ENCODE results near the gene ANKRD29.
A peak's percentile ranks its signal among the peaks of the same experiment; 100 is the strongest.
"Not testable (repeated sequence)": the region's sequence is repeated elsewhere in the genome, so short reads cannot be mapped to it uniquely, and the experiment has no call there.

Gene ANKRD29

DNA sequence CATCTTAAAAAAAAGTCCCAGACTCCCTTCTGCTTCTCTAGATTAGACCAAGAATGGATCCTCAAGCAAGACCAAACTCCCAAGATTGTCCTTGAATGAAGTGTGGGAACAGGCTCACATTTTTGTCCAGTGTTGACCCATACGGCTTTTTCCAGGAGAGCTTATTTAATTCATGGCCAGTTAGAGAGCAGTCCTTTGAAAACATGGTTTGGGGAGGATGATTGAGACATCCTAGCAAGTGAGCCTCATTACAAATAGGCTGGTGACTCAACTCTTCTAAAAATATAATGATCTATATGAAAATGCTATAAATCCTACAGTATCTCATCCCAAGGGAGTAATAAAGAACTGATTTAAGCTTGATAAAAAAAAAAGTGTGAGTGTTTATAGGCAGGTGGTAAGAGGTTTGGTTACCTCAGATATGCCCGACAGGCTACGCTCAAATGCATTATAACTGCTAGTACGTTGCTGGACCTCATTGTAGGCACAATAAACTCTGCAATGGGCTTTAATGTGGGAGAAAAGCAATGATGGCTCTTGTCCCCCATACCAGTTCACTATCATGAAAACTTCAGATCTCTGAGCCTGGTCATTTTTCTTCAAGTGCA is 17.0 kb downstream of the ANKRD29 start:
- DNase-seq (ENCODE audit: low spot score): no peak

DNA sequence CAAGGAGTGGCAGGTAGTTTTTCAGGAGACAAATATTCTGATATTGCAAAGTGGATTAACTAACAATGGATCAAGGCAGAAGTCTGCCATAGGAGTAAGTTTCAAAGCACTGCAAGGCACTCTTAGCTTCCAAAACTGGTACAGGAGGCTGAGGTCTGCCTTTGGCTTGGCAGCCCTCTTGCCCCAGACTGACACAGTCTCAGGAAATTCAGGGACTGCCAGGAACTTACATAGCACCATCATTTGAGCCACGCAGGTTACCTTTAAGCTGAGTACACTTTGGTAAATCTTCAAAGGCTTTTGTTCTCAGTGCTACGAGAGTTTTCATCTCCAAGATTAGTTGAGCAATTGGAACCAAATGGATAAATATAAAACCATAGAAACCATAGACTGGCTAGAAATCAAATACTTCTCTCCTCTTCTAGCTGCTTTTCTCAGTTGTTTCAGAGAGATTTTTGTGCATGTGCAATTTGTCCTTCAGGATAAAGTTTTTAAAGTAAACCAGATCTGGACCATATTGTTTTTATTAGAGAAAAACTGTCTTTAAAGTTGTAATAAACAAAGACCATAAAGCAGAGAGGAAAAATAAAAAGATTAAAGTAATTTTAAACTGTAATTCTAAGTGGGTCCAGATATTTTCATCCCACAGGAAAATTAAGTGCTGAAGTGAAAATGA is 18.8 kb downstream of the ANKRD29 start:
- no peak for DNase-seq (ENCODE audit: low spot score)

DNA sequence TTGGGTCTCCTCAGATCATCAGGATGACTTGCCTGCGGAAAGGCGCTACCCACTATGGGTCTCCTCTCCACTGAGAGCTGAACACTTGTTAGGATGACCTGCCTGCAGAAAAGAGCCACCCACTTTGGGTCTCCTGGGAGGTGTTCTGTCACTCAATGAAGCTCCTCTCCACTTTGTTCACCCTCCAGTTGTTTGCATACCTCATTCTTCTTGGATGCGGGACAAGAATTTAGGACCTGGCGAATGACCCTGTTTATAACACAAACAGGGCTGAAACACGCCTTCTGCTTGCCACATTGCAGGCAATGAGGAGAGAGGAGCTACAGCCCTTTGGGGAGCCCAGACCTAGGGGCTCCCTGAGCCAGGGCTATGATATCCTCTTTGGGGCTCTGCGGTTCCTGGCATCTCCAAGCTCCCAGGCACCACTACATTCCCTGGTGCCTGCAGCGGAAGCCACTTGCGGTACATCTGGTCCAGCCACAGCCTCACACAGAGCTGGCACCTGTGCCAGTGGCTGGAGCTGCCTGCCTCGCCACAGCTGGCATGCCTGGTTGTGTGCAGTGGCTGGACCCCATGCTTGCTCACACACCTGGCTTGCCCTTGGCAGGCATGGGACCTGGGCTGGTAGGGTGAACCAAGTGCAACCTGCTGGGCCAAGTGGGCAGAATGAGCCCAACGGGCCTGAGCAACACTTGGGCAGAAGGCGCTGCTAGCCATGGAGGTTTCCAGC is 20.6 kb downstream of the ANKRD29 start:
- DNase-seq (ENCODE audit: low spot score): no peak

DNA sequence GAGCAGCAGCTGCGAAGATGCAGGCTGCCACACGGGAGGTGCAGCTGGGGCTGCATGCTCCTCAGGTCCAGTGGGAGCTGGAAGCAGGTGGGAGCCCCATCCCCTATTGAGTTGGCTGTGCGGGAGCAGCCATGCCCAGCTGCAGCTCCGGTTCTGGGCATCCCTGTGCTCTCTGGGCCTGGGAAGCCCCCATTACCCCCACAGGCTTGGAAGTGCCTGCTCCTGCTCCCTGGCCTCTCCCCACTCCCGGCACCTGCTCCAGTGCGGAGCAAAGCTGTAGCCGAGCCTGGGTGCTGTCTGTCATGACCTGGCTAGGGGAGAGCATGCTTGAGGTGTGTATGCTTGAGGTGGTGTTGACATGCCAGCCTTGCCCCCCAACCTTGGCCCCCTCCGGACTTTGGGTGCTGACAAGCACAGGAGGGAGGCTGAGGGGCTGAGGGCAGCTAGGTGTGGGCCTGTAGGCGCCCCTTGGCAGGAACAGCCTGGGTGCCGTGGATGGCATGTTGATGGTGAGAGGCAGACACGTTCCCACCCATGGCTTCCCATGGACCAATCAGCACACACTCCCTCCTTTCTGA is 21.5 kb downstream of the ANKRD29 start:
- no peak for DNase-seq (ENCODE audit: low spot score)

DNA sequence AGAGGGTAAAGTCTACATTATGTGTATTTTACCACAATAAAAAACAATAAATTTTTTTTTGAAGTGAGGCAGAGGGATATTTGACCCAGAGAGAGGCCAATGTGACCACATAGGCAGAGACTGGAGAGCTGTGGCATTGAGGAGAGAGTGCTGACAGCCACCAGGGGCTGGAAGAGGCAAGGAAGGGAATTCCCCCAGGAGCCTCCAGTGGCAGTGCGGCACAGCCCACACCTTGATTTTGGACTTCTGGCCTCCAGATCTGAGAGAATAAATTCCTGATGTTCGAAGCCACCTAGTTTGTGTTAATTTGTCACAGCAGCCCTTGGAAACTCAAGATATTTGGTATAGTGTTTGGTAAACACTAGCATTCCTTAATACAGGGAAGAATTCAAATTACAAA is 22.7 kb downstream of the ANKRD29 start:
- DNase-seq (ENCODE audit: low spot score): no peak

DNA sequence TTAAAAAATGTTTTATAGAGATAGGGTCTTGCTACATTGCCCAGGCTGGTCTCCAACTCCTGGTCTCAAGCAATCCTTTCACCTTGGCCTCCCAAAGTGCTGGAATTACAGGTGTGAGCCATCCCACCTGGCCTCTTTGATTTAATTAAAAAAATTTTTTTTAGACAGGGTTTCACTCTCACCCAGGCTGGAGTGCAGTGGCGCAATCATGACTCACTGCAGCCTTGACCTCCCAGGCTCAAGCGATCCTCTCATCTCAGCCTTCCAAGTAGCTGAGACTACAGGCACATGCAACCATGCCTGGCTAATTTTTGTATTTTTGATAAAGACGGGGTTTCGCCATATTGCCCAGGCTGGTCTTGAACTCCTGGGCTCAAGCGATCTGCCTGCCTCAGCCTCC is 26.3 kb downstream of the ANKRD29 start:
- not testable (repeated sequence) for DNase-seq (ENCODE audit: low spot score)

DNA sequence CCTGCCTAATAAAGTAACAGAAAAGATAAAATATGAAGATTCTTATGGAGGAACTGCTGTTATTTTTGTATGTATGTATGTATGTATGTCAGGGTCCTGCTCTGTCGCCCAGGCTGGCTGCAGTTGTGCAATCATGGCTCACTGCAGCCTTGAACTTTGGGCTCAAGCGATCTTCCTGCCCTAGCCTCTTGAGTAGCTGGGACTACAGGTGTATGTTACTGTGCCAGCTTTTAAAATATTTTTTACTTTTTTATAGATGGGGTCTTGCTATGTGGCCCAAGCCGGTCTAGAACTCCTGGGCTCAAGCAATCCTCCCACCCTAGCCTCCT is 26.7 kb downstream of the ANKRD29 start:
- no peak for DNase-seq (ENCODE audit: low spot score)

DNA sequence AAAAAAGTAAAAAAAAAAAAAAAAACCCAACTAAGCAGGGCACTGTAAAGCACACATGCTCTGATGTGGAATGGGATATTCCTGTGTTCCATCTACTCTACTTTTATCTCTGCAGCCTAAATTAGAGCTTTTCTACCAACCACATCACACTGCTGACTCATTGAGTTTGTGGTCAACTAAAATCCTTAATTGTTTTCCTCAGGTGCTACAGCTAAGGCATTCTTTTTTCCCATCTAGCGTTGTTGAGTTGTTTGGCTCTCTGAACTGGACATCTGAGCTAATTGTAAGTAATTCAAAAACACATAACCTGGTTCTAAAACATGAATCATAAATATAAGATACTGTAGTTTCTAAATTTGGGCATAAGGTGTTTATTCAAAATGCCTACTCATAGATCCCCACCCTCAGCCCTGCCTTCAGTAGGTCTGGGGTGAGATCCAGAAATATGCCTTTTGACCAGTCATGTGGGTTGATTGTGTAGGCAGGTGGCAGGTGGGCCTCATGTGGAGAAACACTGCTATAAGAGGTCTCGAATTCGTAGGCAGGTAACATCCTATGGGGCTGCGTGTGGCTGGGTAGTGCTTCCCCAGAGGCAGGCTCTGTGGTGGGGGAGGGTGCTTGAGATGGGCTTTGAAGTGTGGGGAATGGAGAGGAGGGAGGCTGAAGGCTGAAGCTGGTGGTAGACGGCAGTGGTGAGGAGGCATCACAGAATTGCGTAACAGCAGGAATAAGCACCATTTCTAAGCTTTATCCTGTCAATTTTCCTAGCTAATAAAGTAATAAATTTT is 27.2 kb downstream of the ANKRD29 start:
- no peak for DNase-seq (ENCODE audit: low spot score)

DNA sequence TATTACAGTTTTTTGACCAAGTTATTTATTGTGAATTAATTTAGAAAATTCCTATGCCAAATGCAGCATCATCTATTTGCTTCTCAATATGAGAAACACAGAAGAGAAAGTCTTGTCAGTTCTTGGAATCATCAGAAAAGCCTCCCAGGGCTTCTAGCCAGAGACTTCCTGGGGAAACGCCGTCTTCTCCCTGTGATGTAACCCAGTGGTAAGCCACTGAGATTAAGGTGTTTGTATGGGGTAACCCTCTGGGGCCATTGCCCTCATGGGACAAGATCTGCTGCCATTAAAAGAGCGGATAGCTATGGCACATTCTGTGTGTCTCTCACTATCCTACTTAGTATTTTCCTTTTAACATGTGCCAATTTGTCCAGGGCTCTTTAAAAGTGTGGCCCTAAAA is 28.0 kb downstream of the ANKRD29 start:
- DNase-seq (ENCODE audit: low spot score): no peak

DNA sequence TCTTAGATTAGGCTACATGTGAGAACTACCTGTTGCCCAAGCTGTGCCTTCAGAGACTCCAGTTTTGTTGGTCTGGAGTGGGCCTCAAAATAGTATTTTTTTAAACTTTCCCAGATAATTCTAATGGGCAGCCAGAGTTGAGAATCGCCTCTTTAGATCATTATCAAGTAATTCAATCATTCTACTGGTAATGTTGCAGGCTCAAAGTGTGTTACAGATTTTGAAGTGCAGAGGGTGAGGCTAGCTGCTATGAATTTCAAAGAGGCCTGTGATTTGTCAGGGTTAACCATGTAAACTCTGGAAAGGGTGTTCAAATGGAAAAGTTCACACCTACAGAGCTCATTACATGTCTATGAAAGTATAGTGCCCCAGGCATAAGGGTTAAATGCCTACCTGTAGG is 30.1 kb downstream of the ANKRD29 start:
- DNase-seq (ENCODE audit: low spot score): no peak

DNA sequence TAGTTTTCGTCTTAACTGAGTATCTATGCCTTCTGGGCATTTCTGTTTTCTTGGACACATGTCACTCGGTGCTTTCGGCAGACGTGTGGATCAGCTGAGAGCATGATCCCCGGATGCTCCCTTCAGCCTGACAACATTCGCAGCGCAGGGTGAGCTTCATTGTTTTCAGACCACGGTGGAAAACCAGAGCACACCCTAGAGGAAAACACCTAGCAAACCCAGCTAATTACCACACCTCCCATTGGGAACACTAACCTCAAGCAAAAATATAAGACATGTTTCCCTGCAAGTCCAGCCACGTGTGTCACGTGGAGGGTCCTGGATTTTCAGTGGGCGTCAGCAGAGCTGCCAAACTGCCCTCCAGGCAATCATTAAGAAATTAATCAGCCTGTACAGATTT is 31.0 kb downstream of the ANKRD29 start:
- DNase-seq (ENCODE audit: low spot score): no peak

DNA sequence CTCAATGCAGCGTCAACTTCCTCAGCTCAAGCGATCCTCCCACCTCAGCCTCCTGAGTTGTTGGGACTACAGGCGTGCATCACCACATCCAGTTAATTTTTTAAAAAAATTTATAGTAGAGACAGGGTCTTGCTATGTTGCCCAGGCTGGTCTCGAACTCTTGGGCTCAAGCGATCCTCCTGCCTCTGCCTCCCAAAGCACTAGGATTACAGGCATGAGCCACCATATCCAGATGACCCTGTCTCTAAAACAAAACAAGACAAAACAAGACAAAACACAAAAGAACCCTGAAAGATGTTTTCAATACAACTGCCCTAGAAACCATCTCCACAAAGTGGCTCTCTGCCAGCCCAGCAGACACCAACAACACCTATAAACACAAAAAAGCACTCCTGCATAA is 31.4 kb downstream of the ANKRD29 start:
- no peak for DNase-seq (ENCODE audit: low spot score)

DNA sequence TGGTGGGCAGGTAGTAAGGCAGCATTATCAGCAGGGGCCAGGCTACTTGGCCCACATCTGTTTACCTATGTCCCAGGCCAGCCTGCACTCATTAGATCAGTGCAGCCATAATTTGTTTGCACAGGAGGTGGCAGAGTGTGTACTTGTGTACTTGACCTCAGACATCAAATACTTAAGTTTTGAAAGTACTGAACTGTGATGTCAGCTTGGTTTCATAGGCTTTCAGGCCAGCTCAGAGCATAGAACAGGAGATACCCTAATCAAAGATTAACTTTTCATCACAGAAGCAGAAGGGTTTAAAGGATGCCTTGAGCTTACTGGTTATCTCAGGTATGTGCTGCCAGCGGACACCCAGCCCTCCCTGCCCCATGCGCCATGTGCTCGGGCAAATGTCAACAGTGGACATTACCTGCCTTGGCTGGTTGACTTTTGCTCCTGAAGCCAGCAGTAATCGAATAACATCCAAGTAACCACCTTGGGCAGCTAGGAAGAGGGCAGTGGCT is 33.2 kb downstream of the ANKRD29 start:
- peak; percentile 45 for DNase-seq (ENCODE audit: low spot score)

DNA sequence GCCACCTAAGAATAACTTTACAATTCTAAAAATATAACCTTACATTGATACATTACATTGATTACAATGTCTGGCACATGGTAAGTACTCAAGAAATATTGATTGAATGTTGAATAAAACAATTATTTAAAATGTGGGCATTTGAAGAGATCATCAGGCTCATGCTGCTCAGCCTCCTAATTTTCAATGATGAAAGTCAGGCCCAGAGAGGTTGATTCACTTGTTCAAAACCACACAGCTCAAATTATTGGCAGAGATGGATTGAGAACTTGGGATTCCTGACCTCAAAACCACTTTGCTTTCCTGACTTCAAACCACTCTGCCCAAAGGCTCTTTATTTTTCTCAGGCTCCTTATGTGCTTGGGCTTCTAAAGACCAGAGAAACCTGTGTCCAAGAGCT is 34.7 kb downstream of the ANKRD29 start:
- DNase-seq (ENCODE audit: low spot score): no peak

DNA sequence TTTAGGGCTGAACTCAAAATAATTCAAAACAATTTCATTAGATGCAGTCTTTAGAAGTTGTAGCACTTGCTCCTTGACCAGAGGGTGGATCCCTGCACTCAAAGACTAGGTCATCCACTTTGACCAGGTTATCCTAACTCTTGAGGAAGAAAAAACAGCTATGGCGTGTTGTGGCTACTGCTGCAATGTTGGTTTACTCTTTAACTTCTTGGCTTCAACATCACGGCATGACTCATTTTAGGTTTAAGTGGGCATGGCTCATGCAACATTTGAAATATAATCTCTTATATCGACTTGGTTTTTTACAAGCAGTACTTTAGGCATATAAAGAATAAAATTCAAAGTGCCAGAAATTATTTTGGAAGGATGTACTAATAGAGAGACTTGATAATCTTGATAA is 35.4 kb downstream of the ANKRD29 start:
- no peak for DNase-seq (ENCODE audit: low spot score)

DNA sequence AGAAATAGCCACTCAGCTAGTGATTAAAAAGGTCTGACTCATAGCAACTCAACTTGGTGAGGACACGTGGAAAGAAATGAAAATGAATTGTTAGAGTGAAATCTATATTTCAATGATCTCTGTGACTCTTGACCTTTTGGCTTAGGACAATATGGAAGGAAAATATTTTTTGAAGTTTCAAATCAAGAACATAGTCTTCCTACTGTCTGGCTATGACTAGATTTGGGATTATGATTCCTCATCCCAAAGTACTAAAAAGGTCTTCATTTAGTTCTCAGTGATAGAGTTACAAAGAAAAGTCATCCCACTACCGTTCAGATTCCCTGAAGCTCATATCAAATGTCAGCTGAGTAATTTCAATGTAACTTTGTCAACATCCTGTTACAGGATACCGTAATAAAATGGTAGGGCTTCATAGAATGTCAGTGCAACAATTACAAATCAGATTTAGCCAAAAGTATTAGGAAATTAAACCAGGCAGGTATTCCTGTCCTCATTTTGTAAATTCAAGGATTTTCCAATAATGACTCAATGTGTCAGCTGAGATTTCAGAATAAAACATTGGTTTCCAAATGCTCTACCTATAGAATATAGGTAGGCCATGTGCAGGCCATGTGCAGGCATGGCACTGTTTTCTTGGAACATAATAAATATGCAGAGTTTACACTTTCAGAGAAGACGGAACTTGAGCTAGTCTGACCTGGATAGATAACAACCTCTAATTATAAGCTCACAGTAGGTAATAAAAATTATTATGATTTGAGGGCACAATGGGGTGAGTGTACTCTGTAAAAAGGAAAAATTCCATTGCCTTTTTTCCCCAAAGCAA is 36.0 kb downstream of the ANKRD29 start:
- DNase-seq (ENCODE audit: low spot score): no peak

DNA sequence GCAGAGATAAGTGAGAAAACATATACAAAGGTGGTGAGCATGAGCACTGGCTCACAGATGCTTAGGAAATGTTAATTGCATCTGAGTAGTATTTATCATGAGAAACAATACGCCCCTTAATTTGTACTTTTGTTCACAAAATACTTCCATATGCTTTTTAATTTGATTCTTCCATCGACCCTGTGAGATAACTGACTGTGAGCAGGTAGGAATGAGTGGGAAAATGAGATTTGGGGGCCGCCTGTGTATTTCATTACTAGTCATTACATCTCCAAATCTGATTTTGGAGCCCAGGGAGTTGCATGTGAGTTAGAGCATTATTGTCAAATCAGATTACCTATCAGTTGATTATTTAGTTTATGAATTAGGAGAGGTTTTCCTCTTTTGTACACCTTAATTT is 39.7 kb downstream of the ANKRD29 start:
- no peak for DNase-seq (ENCODE audit: low spot score)

DNA sequence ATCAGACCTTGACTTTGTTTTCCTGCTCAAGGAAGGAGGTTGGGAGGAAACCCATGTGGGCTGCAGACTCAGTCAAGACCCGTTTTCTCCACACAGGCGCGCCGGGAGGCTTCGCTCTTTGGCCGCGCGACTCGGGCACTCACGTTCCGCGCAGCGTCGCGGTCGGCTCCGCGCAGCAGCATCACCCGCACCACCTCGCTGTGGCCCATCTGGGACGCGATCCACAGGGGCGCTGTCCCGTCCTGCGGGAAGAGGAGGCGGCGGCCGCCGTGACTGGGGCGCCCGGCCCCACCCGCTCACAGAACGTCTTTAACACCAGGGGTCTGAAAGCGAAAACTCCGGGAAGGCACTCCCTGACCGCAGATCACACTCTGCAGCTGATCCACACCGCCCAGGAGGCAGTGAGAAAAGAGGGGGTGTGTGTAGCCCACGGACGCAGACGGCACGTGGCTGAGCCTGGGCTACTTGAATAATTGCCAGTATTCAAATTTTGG is 43.3 kb downstream of the ANKRD29 start:
- no peak for DNase-seq (ENCODE audit: low spot score)

DNA sequence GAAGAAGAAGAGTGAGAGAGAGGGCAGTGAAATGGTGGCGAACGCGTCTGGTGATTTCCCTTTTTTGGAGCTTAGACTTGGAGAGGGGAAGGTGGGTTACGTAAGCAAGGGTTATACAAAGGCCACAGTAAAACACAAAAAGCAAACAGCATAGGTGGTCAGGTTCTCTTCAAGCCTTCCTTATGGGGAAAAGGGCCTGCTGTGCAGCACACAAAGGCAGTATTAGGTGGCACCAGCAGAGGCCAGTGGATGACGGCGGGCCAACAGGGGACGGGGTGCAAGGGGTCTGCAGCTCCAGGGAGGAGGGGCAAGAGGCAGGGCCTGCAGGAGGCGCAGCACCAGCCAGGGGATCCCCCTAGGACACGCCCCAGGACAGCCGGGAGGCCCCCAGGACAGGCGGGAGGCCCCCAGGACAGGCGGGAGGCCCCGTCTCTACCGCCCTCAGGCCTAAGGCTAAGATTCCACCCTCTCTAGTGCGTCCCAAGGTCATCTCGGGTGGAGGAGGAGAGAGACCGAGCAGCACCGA is 43.8 kb downstream of the ANKRD29 start:
- peak; percentile 22 for DNase-seq (ENCODE audit: low spot score)

DNA sequence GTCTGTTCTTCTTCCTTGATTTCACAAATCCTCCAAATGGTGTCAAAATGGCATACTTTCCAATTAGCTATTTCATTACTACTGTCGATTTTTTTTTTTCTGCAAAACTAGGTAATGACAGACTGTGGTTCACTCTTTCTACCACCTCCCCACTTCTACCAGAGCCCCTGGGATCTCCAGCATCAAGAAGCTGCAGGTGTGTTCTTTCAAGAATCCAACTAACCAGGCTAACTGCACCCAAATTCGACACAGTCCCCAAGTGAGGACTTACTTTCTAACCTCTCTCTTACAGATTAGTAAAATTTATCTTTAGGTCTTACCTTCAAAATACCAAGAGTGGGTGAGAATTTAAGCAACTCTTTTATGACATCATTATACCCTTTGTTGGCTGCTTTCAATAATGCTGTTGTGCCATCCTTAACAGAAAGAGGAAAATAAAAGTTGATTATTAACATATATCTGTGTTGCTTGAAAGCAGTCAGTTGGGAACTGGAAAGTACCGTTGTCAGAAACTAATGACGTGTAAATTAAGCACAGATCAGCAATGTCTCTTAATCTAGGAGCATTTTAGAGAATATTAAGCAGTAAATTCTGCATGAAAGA is 45.2 kb downstream of the ANKRD29 start:
- DNase-seq (ENCODE audit: low spot score): no peak

DNA sequence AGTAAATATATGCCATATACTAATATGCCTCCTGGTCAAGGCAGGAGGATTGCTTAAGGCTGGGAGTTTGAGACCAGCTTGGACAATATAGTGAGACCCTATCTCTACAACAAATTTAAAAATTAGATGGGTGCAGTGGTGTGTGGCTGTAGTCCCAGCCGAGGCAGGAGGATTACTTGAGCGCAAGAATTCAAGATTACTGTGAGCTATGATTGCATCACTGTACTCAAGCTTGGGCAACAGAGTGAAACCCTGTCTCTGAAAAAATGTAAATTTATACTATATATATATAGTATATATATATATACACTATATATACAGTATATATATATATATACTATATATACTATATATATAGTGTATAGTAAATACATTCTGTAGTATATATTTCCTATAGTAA is 46.5 kb downstream of the ANKRD29 start:
- no peak for DNase-seq (ENCODE audit: low spot score)
